ENCODE measurements around the gene RNASE11.

- TF ChIP-seq CTCF (IDR thresholded peaks at IDR 0.05) (no peak), EP300 (IDR thresholded peaks at IDR 0.05) (no peak), POLR2A (IDR thresholded peaks at IDR 0.05) (no peak)
Observed at GRCh38 chr14:20559461-20559904, 28.3 kb downstream of the RNASE11 start.
